HepG2 (cell line): ENCODE measurements around the gene CACNB4. TPM values are rescaled to one million over a fixed set of nuclear protein-coding genes. Genes with fewer than 3 reads are reported as not detected.

Source experiments
- HES4 ChIP-seq: sonication (generic); formaldehyde crosslinking; IDR thresholded peaks from 2 replicates; pipeline ENCODE4 v1.9.0; 2021; ENCODE audit warnings: mild to moderate bottlenecking, missing genetic modification reagents, borderline replicate concordance
- KAT8 ChIP-seq: IDR thresholded peaks from 2 replicates; pipeline ENCODE4 v1.6.1; 2016; ENCODE audit warnings: missing genetic modification reagents, missing compliant biosample characterization
- MYC ChIP-seq: sonication (generic); formaldehyde crosslinking; IDR thresholded peaks from 2 replicates; pipeline ENCODE4 v1.9.0; 2021; ENCODE audit warnings: missing genetic modification reagents, borderline replicate concordance
- RAD21 ChIP-seq: fragments of 450-650 bp; formaldehyde crosslinking; IDR thresholded peaks from 2 replicates; pipeline ENCODE4 v1.5.0; 2020; ENCODE audit warnings: mild to moderate bottlenecking
- TEAD3 ChIP-seq: optimal IDR thresholded peaks from 2 replicates; pipeline ENCODE3; 2016; ENCODE audit warnings: borderline replicate concordance
- ZFP62 ChIP-seq: sonication (generic); formaldehyde crosslinking; IDR thresholded peaks from 2 replicates; pipeline ENCODE4 v1.4.0; 2020; ENCODE audit warnings: missing genetic modification reagents
- ZNF644 ChIP-seq: IDR thresholded peaks from 2 replicates; pipeline ENCODE4 v1.6.1; 2016; ENCODE audit warnings: low read depth
- ZSCAN21 ChIP-seq: sonication (generic); formaldehyde crosslinking; IDR thresholded peaks from 2 replicates; pipeline ENCODE4 v1.8.0; 2022; ENCODE audit warnings: mild to moderate bottlenecking, missing genetic modification reagents, moderate library complexity, borderline replicate concordance
- polyA plus RNA-seq, 8 experiments: library from polyadenylated mRNA; depleted of rRNA in 3 of 8; stranded (reverse) in 7 of 8; unstranded in 1 of 8; fragments of >200 nt; fragmentation: Illumina TruSeq in 4 of 8; extraction: Trizol in 4 of 8; gene quantifications; 2 replicates each; pipeline versions ENCODE4 v1.2.1 to v1.2.3, GENCODE V29; 2011 to 2016; ENCODE audit warnings: low read depth in 4 of 8, missing spikeins in 1 of 8, mixed read lengths in 1 of 8; ENCODE audit not compliant: insufficient read depth in 1 of 8
- total RNA-seq, 5 experiments: library from RNA; depleted of rRNA; stranded (reverse); fragments of >200 nt; fragmentation: Illumina TruSeq; extraction: Trizol; gene quantifications; 2 replicates each; pipeline ENCODE4 v1.2.3, GENCODE V29; 2016; ENCODE audit warnings: low read depth in 1 of 5
- TF ChIP-seq, protein P1 (sequence below), 2 experiments: fragments of 450-650 bp in 1 of 2; sonication (generic) in 1 of 2; formaldehyde crosslinking in 1 of 2; IDR thresholded peaks; 2 replicates each; pipeline versions ENCODE4 v1.6.1 to v1.8.0; 2016 to 2022; ENCODE audit warnings: antibody characterized with exemption in 1 of 2, mild to moderate bottlenecking in 1 of 2, missing genetic modification reagents in 1 of 2
- TF ChIP-seq, protein P2 (sequence below): sonication (generic); formaldehyde crosslinking; IDR thresholded peaks from 2 replicates; pipeline ENCODE4 v1.8.0; 2022; ENCODE audit warnings: mild to moderate bottlenecking, missing genetic modification reagents; ENCODE audit not compliant: insufficient replicate concordance
- TF ChIP-seq, protein P3 (sequence below): sonication (generic); formaldehyde crosslinking; IDR thresholded peaks from 2 replicates; pipeline ENCODE4 v1.5.0; 2020; ENCODE audit warnings: mild to moderate bottlenecking, missing genetic modification reagents, moderate library complexity
- TF ChIP-seq, protein P4 (sequence below): sonication (generic); formaldehyde crosslinking; IDR thresholded peaks from 2 replicates; pipeline ENCODE4 v1.4.0; 2020; ENCODE audit warnings: missing genetic modification reagents, mild to moderate bottlenecking, borderline replicate concordance

The CACNB4 gene
- total and polyA plus RNA-seq, 2 of the 13 experiments (the other 11 are each of a cell fraction or from before 2014, with no cell fraction given): 5.1 to 14.3 TPM

DNA sequence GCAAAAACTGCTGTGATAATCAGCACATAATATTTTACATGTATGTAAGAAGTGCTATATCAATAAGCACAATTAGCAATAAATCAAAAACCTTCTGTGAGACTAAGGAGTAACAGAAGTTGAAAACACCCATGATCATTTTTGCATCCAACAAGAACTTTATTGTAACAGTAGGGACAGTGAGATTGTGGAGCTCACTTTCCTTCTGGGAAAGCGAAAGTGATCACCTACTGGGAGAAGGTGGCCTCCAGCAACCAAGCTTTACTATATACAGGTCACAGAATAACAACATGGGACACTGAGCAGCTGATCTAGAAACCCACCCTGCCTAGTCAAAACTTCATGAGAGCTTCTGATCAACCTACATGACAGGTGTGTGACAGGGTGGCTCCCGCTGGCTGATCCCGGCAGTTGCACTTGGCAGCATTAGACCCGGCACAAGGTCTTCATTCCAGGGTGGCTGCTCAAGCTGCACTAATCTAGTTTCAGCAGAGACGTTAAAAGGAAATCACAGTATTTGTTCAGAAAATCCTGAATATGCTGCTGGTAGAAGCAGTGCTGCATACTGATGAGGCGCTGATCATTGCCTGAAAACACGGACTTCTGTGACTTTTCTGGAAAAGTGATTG lies 207.2 kb downstream of the CACNB4 start (continued):
- TF ChIP-seq, protein P1, sequence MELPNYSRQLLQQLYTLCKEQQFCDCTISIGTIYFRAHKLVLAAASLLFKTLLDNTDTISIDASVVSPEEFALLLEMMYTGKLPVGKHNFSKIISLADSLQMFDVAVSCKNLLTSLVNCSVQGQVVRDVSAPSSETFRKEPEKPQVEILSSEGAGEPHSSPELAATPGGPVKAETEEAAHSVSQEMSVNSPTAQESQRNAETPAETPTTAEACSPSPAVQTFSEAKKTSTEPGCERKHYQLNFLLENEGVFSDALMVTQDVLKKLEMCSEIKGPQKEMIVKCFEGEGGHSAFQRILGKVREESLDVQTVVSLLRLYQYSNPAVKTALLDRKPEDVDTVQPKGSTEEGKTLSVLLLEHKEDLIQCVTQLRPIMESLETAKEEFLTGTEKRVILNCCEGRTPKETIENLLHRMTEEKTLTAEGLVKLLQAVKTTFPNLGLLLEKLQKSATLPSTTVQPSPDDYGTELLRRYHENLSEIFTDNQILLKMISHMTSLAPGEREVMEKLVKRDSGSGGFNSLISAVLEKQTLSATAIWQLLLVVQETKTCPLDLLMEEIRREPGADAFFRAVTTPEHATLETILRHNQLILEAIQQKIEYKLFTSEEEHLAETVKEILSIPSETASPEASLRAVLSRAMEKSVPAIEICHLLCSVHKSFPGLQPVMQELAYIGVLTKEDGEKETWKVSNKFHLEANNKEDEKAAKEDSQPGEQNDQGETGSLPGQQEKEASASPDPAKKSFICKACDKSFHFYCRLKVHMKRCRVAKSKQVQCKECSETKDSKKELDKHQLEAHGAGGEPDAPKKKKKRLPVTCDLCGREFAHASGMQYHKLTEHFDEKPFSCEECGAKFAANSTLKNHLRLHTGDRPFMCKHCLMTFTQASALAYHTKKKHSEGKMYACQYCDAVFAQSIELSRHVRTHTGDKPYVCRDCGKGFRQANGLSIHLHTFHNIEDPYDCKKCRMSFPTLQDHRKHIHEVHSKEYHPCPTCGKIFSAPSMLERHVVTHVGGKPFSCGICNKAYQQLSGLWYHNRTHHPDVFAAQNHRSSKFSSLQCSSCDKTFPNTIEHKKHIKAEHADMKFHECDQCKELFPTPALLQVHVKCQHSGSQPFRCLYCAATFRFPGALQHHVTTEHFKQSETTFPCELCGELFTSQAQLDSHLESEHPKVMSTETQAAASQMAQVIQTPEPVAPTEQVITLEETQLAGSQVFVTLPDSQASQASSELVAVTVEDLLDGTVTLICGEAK (IDR thresholded peaks at IDR 0.05): no peak; the same call in 1 of the 2 replicates
- TF ChIP-seq, protein P1 (CRISPR knock-in tag; IDR thresholded peaks at IDR 0.05): 0 out of 2 replicates have a peak, but pooled peaks have one; percentile 23
- TF ChIP-seq, protein P2, sequence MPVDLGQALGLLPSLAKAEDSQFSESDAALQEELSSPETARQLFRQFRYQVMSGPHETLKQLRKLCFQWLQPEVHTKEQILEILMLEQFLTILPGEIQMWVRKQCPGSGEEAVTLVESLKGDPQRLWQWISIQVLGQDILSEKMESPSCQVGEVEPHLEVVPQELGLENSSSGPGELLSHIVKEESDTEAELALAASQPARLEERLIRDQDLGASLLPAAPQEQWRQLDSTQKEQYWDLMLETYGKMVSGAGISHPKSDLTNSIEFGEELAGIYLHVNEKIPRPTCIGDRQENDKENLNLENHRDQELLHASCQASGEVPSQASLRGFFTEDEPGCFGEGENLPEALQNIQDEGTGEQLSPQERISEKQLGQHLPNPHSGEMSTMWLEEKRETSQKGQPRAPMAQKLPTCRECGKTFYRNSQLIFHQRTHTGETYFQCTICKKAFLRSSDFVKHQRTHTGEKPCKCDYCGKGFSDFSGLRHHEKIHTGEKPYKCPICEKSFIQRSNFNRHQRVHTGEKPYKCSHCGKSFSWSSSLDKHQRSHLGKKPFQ: no peak
- TF ChIP-seq MYC (CRISPR knock-in tag): no peak
- TF ChIP-seq, protein P3, sequence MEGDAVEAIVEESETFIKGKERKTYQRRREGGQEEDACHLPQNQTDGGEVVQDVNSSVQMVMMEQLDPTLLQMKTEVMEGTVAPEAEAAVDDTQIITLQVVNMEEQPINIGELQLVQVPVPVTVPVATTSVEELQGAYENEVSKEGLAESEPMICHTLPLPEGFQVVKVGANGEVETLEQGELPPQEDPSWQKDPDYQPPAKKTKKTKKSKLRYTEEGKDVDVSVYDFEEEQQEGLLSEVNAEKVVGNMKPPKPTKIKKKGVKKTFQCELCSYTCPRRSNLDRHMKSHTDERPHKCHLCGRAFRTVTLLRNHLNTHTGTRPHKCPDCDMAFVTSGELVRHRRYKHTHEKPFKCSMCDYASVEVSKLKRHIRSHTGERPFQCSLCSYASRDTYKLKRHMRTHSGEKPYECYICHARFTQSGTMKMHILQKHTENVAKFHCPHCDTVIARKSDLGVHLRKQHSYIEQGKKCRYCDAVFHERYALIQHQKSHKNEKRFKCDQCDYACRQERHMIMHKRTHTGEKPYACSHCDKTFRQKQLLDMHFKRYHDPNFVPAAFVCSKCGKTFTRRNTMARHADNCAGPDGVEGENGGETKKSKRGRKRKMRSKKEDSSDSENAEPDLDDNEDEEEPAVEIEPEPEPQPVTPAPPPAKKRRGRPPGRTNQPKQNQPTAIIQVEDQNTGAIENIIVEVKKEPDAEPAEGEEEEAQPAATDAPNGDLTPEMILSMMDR (CRISPR knock-in tag): peak; percentile 57
- TF ChIP-seq ZSCAN21 (CRISPR knock-in tag): no peak
- peak; percentile 10 for TF ChIP-seq TEAD3 (CRISPR knock-in tag)
- TF ChIP-seq ZNF644 (CRISPR knock-in tag): no peak
- peak; percentile 25; the same call in 1 of the 2 replicates for TF ChIP-seq RAD21
- TF ChIP-seq ZFP62 (CRISPR knock-in tag): no peak
- no peak for TF ChIP-seq KAT8
- TF ChIP-seq, protein P4, sequence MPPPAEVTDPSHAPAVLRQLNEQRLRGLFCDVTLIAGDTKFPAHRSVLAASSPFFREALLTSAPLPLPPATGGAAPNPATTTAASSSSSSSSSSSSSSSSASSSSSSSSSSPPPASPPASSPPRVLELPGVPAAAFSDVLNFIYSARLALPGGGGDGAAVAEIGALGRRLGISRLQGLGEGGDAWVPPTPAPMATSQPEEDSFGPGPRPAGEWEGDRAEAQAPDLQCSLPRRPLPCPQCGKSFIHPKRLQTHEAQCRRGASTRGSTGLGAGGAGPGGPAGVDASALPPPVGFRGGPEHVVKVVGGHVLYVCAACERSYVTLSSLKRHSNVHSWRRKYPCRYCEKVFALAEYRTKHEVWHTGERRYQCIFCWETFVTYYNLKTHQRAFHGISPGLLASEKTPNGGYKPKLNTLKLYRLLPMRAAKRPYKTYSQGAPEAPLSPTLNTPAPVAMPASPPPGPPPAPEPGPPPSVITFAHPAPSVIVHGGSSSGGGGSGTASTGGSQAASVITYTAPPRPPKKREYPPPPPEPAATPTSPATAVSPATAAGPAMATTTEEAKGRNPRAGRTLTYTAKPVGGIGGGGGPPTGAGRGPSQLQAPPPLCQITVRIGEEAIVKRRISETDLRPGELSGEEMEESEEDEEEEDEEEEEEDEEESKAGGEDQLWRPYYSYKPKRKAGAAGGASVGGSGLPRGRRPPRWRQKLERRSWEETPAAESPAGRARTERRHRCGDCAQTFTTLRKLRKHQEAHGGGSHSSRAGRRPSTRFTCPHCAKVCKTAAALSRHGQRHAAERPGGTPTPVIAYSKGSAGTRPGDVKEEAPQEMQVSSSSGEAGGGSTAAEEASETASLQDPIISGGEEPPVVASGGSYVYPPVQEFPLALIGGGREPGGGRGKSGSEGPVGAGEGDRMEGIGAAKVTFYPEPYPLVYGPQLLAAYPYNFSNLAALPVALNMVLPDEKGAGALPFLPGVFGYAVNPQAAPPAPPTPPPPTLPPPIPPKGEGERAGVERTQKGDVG (CRISPR knock-in tag): no peak
- TF ChIP-seq HES4 (CRISPR knock-in tag): no peak
